ENCODE results near the gene TSPAN1.
A peak's percentile ranks its signal among the peaks of the same experiment; 100 is the strongest.

TSPAN1 gene

DNA sequence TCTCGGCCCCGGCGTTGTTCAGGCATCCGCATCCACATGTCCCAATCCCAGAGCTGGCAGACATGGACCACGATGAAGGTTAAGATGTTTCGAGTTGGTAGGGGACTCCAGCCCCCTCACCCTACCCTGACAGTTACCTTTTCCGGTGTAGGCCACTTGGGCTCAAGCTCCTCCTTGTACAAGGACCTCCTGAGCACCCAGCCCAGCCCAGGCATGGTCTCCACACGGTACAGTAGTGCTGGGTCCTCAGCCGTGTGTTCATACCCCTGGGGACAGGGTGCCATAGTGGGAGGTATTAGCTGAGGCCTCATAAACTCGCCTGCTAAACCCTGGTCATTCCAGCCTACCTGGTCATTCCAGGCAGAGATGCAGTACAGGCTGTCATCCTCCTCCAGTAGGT lies 17.3 kb downstream of the TSPAN1 start:
- DNase-seq (ENCODE audit: low read depth, low spot score) = no peak
- in situ Hi-C loops (cut with HindIII; ENCODE audit: low sequenced_read_pairs) = no loop called here
- TF ChIP-seq, protein P1, sequence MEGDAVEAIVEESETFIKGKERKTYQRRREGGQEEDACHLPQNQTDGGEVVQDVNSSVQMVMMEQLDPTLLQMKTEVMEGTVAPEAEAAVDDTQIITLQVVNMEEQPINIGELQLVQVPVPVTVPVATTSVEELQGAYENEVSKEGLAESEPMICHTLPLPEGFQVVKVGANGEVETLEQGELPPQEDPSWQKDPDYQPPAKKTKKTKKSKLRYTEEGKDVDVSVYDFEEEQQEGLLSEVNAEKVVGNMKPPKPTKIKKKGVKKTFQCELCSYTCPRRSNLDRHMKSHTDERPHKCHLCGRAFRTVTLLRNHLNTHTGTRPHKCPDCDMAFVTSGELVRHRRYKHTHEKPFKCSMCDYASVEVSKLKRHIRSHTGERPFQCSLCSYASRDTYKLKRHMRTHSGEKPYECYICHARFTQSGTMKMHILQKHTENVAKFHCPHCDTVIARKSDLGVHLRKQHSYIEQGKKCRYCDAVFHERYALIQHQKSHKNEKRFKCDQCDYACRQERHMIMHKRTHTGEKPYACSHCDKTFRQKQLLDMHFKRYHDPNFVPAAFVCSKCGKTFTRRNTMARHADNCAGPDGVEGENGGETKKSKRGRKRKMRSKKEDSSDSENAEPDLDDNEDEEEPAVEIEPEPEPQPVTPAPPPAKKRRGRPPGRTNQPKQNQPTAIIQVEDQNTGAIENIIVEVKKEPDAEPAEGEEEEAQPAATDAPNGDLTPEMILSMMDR (IDR thresholded peaks at IDR 0.05; ENCODE audit: low read depth, low read length) = no peak
- no peak overlapping the region for H3K4me3 ChIP-seq (ENCODE audit: low read depth, low read length)

- TF ChIP-seq, protein P1 (IDR thresholded peaks at IDR 0.05; ENCODE audit: low read depth, low read length) = no peak
- no peak for DNase-seq (ENCODE audit: low read depth, low spot score)
- in situ Hi-C loops (cut with HindIII; ENCODE audit: low sequenced_read_pairs) = no loop called here
- H3K4me3 ChIP-seq (ENCODE audit: low read depth, low read length) = no peak overlapping the region
Observed at GRCh38 chr1:46193285-46193684, 18.4 kb downstream of the TSPAN1 start.

DNA sequence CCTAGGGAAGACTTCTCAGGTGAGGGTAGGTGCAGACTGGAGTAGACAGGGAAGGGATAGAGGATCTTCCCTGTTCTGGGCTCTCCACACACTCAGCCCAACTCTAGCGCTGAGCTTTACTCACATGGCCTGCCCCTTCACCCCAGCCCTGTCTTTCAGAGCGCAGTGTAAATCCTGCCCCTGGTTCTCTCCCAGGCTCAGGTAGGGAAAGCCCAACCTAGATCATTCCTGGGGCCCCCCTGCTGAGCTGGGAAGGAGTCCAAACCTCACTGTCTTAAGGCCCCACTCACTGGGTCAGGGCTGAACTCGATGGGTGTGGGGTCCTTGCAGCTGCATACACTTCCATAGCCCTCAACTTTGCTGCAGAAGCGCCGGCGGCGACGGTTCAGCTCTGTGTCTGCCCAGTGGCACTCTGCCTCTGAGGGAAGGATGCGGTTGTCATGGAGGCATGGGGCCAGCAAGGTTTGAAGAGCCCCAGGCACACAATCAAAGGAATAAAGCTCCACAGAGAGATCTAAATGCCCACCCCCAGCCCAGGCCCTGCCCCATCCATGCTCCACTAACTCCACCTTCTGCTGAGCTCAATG lies 19.2 kb downstream of the TSPAN1 start:
- H3K4me3 ChIP-seq (ENCODE audit: low read depth, low read length) = no peak overlapping the region
- no peak for DNase-seq (ENCODE audit: low read depth, low spot score)
- TF ChIP-seq, protein P1 (IDR thresholded peaks at IDR 0.05; ENCODE audit: low read depth, low read length) = no peak
- in situ Hi-C loops (cut with HindIII; ENCODE audit: low sequenced_read_pairs) = no loop called here

DNA sequence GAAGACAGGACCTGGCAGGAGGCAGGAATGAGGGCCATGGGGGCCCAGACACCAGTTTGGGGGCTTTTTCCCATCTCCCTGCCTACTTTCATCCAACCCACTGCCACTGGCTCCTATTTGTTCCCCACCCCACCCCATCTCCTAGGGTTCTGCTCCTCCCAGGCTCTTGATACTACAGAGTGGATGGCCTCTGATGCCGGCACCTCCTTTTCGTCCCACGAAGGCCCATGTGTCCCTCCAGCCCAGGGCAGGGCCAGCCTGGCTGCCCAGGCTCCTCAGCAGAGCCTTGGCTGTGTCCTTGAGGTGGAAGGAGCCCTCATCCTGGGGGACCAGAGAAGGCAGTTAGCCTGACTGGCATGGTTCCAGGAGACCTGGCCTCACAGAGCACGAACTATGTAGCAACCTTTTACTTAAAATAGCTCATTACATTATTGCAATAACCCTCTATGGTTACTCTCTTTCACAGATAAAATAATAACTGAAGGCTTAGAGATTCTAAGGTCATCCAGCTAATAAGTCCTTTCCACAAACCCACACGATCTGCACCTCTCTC lies 19.8 kb downstream of the TSPAN1 start:
- in situ Hi-C loops (cut with HindIII; ENCODE audit: low sequenced_read_pairs) = no loop called here
- TF ChIP-seq, protein P1 (IDR thresholded peaks at IDR 0.05; ENCODE audit: low read depth, low read length) = no peak
- H3K4me3 ChIP-seq (ENCODE audit: low read depth, low read length) = no peak overlapping the region
- no peak for DNase-seq (ENCODE audit: low read depth, low spot score)

DNA sequence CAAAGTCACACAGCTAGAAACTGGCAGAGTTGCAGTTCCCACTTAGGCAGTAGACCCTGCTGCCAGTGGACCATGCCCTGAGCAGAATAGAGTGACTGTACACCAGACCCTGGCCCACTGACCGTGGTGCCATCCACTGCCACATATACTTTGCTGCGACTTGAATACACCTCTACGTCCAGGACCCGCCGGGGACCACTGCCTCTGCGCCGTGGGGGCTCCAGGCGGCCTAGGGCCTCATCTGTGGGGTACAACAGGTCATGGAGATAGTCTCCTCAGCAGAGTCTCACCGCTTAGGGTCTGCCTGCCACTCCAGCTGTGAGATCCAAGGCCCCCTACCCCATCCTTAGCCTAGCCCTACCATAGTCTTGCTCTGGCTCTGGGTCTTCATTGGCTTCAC lies 21.7 kb downstream of the TSPAN1 start:
- DNase-seq (ENCODE audit: low read depth, low spot score) = no peak
- no peak overlapping the region for H3K4me3 ChIP-seq (ENCODE audit: low read depth, low read length)
- in situ Hi-C loops (cut with HindIII; ENCODE audit: low sequenced_read_pairs) = no loop called here
- TF ChIP-seq, protein P1 (IDR thresholded peaks at IDR 0.05; ENCODE audit: low read depth, low read length) = no peak

GRCh38 chr1:46197560-46197963 lies 22.7 kb downstream of the TSPAN1 start:
- no peak for DNase-seq (ENCODE audit: low read depth, low spot score)
- in situ Hi-C loops (cut with HindIII; ENCODE audit: low sequenced_read_pairs) = no loop called here

More at GRCh38 chr1:46197560-46197963, 22.7 kb downstream of the TSPAN1 start:
- H3K4me3 ChIP-seq (ENCODE audit: low read depth, low read length) = peak overlapping the region; percentile 87
- TF ChIP-seq, protein P1 (IDR thresholded peaks at IDR 0.05; ENCODE audit: low read depth, low read length) = no peak
